Endothelial cell (in vitro differentiated cells): ENCODE measurements around the gene RTCB. TPM values are rescaled to one million over a fixed set of nuclear protein-coding genes. Genes with fewer than 3 reads are reported as not detected.
A peak's percentile ranks its signal among the peaks of the same experiment; 100 is the strongest.

ENCODE experiments used
- DNase-seq: peaks from one replicate; pipeline ENCODE4 v3.0.0; 2021; ENCODE audit warnings: low spot score
- H3K27ac Mint-ChIP-seq: one replicate; pipeline ENCODE4 v1.8.0; 2021; ENCODE audit warnings: mixed read lengths, inconsistent platforms; ENCODE audit not compliant: unreplicated experiment
- H3K27me3 Mint-ChIP-seq: one replicate; pipeline ENCODE4 v1.8.0; 2021; ENCODE audit warnings: mild to moderate bottlenecking, moderate library complexity, mixed read lengths, inconsistent platforms; ENCODE audit not compliant: unreplicated experiment
- H3K36me3 Mint-ChIP-seq: one replicate; pipeline ENCODE4 v1.8.0; 2021; ENCODE audit warnings: mild to moderate bottlenecking, low read depth, mixed read lengths, inconsistent platforms; ENCODE audit not compliant: unreplicated experiment
- H3K4me1 Mint-ChIP-seq: one replicate; pipeline ENCODE4 v1.8.0; 2021; ENCODE audit warnings: mild to moderate bottlenecking, mixed read lengths, inconsistent platforms; ENCODE audit not compliant: unreplicated experiment
- H3K4me3 Mint-ChIP-seq: one replicate; pipeline ENCODE4 v1.8.0; 2021; ENCODE audit warnings: mild to moderate bottlenecking, mixed read lengths, inconsistent platforms; ENCODE audit not compliant: unreplicated experiment
- H3K9me3 Mint-ChIP-seq: one replicate; pipeline ENCODE4 v1.8.0; 2021; ENCODE audit warnings: mixed read lengths, inconsistent platforms; ENCODE audit not compliant: unreplicated experiment
- total RNA-seq: library from RNA; stranded (reverse); fragmentation: NEBNext Ultra II Directional; extraction: Animal tissue kit (Norgen Biotek cat#: 25700); gene quantifications from one replicate; pipeline ENCODE4 v1.2.1, GENCODE V29; 2021; ENCODE audit not compliant: unreplicated experiment
- TF ChIP-seq, protein P1 (sequence below): fragments of 200-600 bp; sonication (generic); IDR thresholded peaks from one replicate; pipeline ENCODE4 v1.5.0; 2021; ENCODE audit warnings: antibody characterized with exemption; ENCODE audit not compliant: unreplicated experiment

RTCB gene
- total RNA-seq, 1 donor from 2014 or later = 107 TPM

DNA sequence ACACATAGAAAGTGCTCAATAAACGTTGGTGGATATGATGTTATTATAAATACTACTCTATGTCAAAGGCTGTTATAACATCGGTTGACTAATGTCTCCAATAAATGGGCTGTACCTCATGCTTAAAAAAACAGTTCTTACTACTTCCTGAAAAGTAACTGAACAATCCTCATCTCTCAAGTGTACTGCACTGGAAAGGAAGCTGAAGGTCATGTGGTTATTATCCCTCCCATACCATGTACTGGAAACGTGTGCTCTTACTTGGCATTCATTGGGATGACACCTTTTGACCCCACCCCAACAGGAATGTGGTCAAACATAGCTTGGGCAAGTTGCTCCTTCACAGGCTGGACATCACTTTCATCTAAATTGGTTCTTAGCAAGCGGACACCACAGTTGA lies 10.6 kb downstream of the RTCB start:
- Mint-ChIP-seq H3K36me3 (peaks cover 21% of the 10 kb centered on the region), H3K27ac (no peak overlapping the region), H3K27me3 (peaks cover 2% of the 10 kb centered on the region), H3K4me3 (no peak overlapping the region), H3K4me1 (no peaks in the 10 kb centered on the region), H3K9me3 (no peaks in the 10 kb centered on the region)
- TF ChIP-seq, protein P1, sequence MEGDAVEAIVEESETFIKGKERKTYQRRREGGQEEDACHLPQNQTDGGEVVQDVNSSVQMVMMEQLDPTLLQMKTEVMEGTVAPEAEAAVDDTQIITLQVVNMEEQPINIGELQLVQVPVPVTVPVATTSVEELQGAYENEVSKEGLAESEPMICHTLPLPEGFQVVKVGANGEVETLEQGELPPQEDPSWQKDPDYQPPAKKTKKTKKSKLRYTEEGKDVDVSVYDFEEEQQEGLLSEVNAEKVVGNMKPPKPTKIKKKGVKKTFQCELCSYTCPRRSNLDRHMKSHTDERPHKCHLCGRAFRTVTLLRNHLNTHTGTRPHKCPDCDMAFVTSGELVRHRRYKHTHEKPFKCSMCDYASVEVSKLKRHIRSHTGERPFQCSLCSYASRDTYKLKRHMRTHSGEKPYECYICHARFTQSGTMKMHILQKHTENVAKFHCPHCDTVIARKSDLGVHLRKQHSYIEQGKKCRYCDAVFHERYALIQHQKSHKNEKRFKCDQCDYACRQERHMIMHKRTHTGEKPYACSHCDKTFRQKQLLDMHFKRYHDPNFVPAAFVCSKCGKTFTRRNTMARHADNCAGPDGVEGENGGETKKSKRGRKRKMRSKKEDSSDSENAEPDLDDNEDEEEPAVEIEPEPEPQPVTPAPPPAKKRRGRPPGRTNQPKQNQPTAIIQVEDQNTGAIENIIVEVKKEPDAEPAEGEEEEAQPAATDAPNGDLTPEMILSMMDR = no peak
- no peak for DNase-seq

DNA sequence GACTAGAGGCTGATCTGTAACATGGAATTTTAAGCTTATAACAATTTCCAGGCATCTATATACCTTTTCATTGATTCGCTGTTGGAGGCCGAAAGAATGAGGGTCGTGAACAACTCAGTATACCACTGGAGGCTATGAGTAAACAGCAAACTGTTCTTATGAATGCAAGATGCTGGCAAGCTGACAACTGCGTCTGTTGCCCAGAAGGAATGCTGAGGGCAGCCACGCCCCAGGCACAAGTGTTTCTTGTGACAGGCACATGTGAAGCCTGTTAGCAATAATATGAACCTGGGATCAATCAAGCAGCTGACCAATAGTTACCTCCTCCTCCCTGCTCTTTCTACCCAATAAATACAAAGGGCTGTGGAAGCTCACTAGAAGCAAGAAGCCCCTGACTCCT lies 15.3 kb downstream of the RTCB start:
- no peak overlapping the region for H3K4me3 Mint-ChIP-seq
- H3K9me3 Mint-ChIP-seq = no peaks in the 10 kb centered on the region
- H3K4me1 Mint-ChIP-seq = no peaks in the 10 kb centered on the region
- peaks cover 3% of the 10 kb centered on the region for H3K27me3 Mint-ChIP-seq
- DNase-seq = no peak
- TF ChIP-seq, protein P1 = no peak
- H3K36me3 Mint-ChIP-seq = peaks cover 45% of the 10 kb centered on the region
- no peak overlapping the region for H3K27ac Mint-ChIP-seq

DNA sequence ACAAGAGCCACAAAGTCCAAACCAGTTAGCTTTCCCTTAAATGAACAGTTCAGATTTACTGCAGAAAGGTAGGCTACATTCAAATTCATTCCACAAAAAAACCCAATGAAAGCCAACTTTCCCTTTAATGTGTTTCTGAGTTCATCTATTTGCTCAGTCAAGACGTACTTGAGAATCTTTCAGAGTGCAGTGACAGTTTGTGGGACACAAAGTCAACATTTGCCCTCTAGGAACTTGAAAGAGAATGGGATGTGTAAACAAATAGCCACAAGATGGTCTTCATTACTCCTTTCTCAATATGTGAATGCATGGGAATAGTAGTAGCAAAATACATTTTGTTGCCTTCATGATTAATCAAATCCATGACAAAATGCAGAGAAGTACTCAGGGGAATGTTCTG lies 15.8 kb downstream of the RTCB start:
- Mint-ChIP-seq H3K4me3 (no peak overlapping the region), H3K27ac (no peak overlapping the region), H3K27me3 (peaks cover 3% of the 10 kb centered on the region), H3K9me3 (no peaks in the 10 kb centered on the region), H3K36me3 (peaks cover 43% of the 10 kb centered on the region), H3K4me1 (no peaks in the 10 kb centered on the region)
- TF ChIP-seq, protein P1 = no peak
- no peak for DNase-seq

DNA sequence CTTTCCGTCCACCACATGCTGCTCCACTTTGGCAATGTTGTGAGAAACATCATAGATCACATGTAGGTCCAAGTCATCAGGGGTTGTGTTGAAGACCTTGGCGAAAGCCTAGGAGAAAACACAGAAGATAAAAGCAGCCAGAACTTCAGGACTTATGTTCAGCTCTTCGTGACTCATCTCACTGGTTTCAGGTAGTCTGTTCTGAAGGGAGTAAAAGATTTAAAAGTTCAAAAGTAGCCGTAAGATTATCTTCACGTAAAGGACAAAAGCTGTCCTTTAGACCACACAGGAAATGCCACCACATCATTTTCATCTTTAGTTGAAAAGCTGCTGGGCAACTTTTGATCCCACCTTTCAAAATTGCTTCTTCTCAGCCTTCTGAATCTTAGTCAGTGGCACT lies 16.9 kb downstream of the RTCB start:
- Mint-ChIP-seq H3K9me3 (no peaks in the 10 kb centered on the region), H3K4me3 (peak overlapping the region; percentile 13), H3K27ac (no peak overlapping the region), H3K27me3 (peaks cover 3% of the 10 kb centered on the region), H3K36me3 (peaks cover 43% of the 10 kb centered on the region), H3K4me1 (no peaks in the 10 kb centered on the region)
- TF ChIP-seq, protein P1 = no peak
- no peak for DNase-seq

DNA sequence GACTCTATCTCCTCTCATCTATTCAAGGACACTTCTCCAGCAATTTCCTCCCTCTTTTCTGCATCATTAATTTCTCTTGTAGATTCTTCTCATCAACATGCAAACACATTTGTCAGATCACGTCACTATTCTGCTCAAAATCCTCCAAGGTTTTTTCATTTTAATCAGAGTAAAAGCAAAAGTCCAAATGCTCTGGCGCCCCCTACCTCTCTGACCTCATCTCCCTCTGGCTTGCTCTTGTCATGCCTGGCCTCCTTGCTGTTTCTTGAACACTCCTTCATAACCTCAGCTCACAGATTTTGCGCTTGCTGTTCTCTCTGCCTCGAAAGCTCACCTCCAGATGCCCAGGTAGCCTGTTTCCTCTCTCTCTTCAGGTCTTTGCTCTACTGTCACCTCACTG lies 22.4 kb downstream of the RTCB start:
- H3K9me3 Mint-ChIP-seq = no peaks in the 10 kb centered on the region

More for the DNA sequence above, 22.4 kb downstream of the RTCB start:
- TF ChIP-seq, protein P1 = peak; percentile 38
- peaks cover 5% of the 10 kb centered on the region for H3K27me3 Mint-ChIP-seq
- no peaks in the 10 kb centered on the region for H3K4me1 Mint-ChIP-seq
- H3K27ac Mint-ChIP-seq = no peak overlapping the region
- DNase-seq = peak; percentile 28
- H3K36me3 Mint-ChIP-seq = peaks cover 38% of the 10 kb centered on the region
- no peak overlapping the region for H3K4me3 Mint-ChIP-seq
